Lower leg skin (tissue), 4 donors: ENCODE results near the gene SH3RF2. TPM values are rescaled to one million over a fixed set of nuclear protein-coding genes. Genes with fewer than 3 reads are reported as not detected.
"Not testable (repeated sequence)": the region's sequence is repeated elsewhere in the genome, so short reads cannot be mapped to it uniquely, and the experiment has no call there.

Experiments
- DNase-seq, 2 donors: peaks; one replicate each; pipeline ENCODE4 v3.0.0-alpha.2; 2019; ENCODE audit warnings: low spot score in 2 of 2
- H3K4me3 ChIP-seq: fragments of 200-600 bp; sonication (generic); 2 replicates; pipeline ENCODE4 v1.5.1; 2017; ENCODE audit warnings: mild to moderate bottlenecking, low read depth; ENCODE audit not compliant: poor library complexity, severe bottlenecking
- POLR2A ChIP-seq, 2 donors: fragments of 450-650 bp; IDR thresholded peaks; one replicate each; pipeline ENCODE4 v1.6.1; 2016 to 2017; ENCODE audit warnings: antibody characterized with exemption in 2 of 2, mild to moderate bottlenecking in 1 of 2, moderate library complexity in 1 of 2
- WGBS, 2 donors: methylation state at CpG; one replicate each; pipeline ENCODE4 v1.1.5; 2018; 5-methylcytosine and 5-hydroxymethylcytosine counted together
- intact Hi-C: fragments of 100-400 bp; cut with DNase I; formaldehyde crosslinking; loops from one replicate; pipeline ENCODE4 v1.15.0; 2023; ENCODE audit warnings: low total_unique reads
- total RNA-seq, 4 donors: library from RNA; depleted of rRNA; stranded (reverse); fragments of >200 nt; gene quantifications; one replicate each; pipeline ENCODE4 v1.1.0, GENCODE V29; 2016
- TF ChIP-seq, protein P1 (sequence below), 3 donors: fragments of 450-650 bp; IDR thresholded peaks; one replicate each; pipeline ENCODE4 v1.5.1; 2016; ENCODE audit warnings: antibody characterized with exemption in 3 of 3, mild to moderate bottlenecking in 3 of 3, moderate library complexity in 2 of 3

SH3RF2 gene
- total RNA-seq, 4 donors from 2014 or later, result 109 to 169 (median 121) TPM

DNA sequence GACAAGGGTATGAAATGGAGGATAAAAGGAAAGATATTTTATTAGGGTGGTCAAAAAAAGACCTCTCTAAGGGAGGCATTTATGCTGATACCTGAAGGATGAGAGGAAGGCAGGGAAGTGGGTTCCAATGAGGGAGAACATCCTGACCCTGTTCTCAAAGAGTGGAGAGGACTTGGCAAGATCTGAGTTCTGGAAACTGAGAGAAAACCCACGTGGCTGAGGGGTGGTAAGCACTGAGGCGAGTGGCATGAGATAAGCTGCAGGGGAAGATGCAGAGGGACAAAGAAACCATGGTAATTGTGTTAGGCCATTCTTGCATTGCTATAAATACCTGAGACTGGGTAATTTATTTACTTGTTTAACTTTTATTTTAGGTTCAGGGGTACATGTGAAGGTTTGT lies 16.8 kb downstream of the SH3RF2 start:
- H3K4me3 ChIP-seq, result no peak overlapping the region
- no peak for DNase-seq
- intact Hi-C loops, result no loop called here
- TF ChIP-seq POLR2A (IDR thresholded peaks at IDR 0.05), result no peak
- TF ChIP-seq, protein P1, sequence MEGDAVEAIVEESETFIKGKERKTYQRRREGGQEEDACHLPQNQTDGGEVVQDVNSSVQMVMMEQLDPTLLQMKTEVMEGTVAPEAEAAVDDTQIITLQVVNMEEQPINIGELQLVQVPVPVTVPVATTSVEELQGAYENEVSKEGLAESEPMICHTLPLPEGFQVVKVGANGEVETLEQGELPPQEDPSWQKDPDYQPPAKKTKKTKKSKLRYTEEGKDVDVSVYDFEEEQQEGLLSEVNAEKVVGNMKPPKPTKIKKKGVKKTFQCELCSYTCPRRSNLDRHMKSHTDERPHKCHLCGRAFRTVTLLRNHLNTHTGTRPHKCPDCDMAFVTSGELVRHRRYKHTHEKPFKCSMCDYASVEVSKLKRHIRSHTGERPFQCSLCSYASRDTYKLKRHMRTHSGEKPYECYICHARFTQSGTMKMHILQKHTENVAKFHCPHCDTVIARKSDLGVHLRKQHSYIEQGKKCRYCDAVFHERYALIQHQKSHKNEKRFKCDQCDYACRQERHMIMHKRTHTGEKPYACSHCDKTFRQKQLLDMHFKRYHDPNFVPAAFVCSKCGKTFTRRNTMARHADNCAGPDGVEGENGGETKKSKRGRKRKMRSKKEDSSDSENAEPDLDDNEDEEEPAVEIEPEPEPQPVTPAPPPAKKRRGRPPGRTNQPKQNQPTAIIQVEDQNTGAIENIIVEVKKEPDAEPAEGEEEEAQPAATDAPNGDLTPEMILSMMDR (IDR thresholded peaks at IDR 0.05), result no peak
- 64 to 71% methylated on average over 2 of the region's 2 CpGs for whole genome bisulfite sequencing, 2 donors

DNA sequence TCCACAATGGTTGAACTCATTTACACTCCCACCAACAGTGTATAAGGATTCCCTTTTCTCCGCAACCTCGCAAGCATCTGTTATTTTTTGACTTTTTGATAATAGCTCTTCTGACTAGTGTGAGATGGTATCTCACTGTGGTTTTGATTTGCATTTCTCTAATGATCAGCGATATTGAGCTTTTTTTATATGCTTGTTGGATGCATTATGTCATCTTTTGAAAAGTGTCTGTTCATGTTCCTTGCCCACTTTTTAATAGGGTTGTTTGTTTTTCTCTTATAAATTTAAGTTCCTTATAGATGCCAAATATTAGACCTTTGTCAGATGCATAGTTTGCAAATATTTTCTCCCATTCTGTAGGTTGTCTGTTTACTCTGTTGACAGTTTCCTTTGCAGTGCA lies 17.8 kb downstream of the SH3RF2 start:
- DNase-seq, H3K4me3 ChIP-seq, intact Hi-C loops: not testable (repeated sequence)
- 91 to 93% methylated on average over 3 of the region's 3 CpGs for WGBS, 2 donors

DNA sequence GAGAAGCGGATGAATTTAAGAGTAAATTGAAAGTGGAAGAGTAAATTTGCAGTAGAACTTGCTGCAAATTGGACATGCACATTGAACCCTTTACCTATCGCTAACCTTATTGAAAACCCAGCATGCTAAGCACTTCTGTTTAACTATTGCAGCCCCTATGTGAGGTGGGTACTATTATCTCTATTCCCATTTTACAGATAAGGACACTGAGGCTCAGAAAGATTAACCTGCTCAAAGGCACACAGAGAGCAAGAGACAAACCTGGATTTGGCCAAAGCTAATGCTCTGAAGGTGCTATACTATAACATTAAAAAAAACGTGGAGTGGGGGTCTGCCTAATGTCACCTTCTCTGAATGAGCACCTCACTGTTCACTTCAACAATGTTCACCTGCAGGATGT lies 21.0 kb downstream of the SH3RF2 start:
- DNase-seq, result no peak
- no peak for TF ChIP-seq POLR2A (IDR thresholded peaks at IDR 0.05)
- TF ChIP-seq, protein P1 (IDR thresholded peaks at IDR 0.05), result no peak
- no peak overlapping the region for H3K4me3 ChIP-seq
- WGBS, 2 donors, result 80 to 86% methylated on average over 3 of the region's 3 CpGs
- intact Hi-C loops, result no loop called here

DNA sequence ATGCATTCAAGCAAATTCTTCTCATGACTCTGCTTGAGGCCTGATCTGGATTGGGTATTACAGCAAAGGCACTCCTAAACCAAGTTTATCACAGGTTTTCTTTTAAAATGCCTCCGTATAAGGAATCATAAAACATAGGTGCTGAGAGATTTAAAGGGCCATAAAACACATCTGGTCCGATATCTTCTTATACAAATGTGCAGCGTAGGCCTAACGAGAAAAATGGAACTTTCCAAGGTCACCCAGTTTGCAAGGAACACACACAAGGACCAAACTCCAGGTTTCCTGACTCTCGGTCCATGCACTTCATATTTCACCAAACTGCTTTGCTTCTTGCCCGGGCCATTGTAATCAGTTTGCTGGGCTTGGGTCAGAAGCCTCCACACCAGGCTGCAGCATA lies 22.1 kb downstream of the SH3RF2 start:
- intact Hi-C loops, result no loop called here
- H3K4me3 ChIP-seq, result no peak overlapping the region
- no peak for DNase-seq
- TF ChIP-seq, protein P1 (IDR thresholded peaks at IDR 0.05), result no peak
- no peak for TF ChIP-seq POLR2A (IDR thresholded peaks at IDR 0.05)
- 72 to 79% methylated on average over 6 of the region's 6 CpGs for WGBS, 2 donors

DNA sequence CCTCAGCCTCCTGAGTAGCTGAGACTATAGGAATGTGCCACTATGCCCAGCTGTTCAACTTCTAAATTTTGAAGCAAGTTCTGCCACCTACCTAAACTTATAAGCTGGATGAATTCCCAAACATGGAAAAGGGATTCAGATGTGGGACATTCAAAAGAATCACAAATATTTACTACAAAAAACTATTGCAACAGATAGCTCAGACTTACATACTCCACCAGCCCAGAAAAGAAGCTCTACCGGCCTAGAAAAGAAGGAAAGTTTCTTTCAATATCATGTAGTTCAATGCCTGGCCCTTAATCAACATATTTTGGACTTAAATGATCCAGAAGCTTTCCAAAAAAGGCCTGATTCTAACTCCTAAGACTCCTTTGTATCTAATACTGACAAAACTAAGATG lies 23.8 kb downstream of the SH3RF2 start:
- DNase-seq, result no peak
- whole genome bisulfite sequencing, 2 donors, result 34 to 47% methylated on average over 1 of the region's 1 CpG
- TF ChIP-seq, protein P1 (IDR thresholded peaks at IDR 0.05), result no peak
- no peak for TF ChIP-seq POLR2A (IDR thresholded peaks at IDR 0.05)
- H3K4me3 ChIP-seq, result no peak overlapping the region
- intact Hi-C loops, result no loop called here

DNA sequence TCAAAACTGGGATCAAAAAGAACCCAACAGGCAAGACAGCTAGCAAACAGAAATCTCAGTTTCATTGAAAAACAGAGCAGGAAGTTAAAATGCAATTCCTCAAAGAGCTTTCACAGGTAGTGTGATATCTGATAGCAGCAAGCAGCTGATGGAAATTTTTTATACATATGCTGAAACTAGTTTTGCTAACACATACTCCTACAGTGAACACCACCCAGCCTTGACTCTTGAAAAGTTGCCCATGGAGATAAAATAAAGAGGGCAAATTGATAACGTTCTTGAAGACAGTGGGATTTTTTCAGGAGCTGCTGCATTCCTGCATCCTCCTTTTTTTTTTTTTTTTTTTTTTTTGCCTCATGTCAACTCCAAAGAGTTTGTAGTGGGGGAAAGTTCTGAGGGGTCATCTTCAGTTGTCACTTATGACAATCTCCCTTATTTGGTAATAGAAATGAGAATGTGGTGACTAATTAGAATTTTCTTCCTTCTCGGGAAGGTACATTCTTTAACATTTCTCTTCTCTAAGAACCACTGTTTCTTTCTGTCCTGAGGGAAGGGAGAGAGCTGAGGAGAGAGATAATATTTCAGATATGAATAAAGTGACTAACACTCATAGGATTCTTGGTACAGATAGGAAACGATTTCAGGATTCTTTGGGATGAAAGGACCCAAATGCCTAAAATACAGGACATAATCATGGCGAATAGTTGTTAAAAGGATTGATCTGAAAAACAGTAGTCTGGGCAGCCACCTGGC lies 24.6 kb downstream of the SH3RF2 start:
- TF ChIP-seq POLR2A (IDR thresholded peaks at IDR 0.05), result no peak
- TF ChIP-seq, protein P1 (IDR thresholded peaks at IDR 0.05), result no peak
- WGBS, 2 donors, result 45 to 50% methylated on average over 4 of the region's 4 CpGs
- no peak overlapping the region for H3K4me3 ChIP-seq
- intact Hi-C loops, result no loop called here
- no peak for DNase-seq
